ENCODE results near the gene RFPL3.

- TF ChIP-seq CTCF (IDR thresholded peaks at IDR 0.05), result no peak
- no peak for TF ChIP-seq TCF7L2 (IDR thresholded peaks at IDR 0.05; ENCODE audit: low read depth, low read length)
Measured at GRCh38 chr22:32333769-32334659, 23.7 kb upstream of the RFPL3 start.
